MV-4-11 (cell line): ENCODE results near the gene CCKAR.
A peak's percentile ranks its signal among the peaks of the same experiment; 100 is the strongest.

Experiments
- DNase-seq: peaks from one replicate; lab custom pipeline; 2025; lab: John Stamatoyannopoulos, UW

Gene CCKAR

DNA sequence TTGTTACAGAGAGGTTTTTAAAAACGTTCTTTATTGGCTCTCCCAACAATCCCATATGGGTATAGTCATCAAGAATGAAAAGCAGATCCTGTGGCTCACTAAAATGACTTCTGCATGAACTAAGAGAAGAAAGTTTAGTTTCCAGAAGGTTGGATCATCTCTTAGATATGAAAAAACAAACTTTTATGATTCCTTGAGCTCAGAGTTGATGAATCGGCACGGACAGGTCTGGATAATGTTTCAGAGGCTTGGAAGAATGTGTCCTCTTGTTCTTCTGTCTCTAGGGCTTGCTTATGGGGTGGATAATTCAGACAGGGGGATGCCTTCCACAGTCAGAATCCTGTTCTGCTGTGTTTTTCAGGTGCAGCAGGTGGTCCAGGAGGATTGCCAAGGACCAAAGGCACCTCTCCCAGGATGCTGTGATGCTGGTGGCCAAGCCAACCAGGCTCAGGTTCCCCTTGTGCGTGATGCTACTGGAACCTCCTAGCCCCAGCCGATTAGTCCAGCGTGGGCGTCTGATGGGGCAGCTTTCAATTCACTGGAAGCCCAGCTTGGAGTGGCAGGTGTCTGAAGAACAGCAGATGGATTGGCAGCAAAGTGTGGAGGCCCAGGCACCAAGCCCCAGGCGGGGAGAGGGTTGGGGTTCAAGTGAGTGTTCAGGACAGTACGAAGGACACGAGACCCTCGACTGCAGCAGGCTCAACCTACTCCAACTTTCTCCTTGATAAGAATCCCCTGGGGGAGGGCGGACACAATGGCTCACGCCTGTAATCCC lies 30.3 kb downstream of the CCKAR start:
- DNase-seq: no peak

- DNase-seq: peak; percentile 24
Measured at GRCh38 chr4:26459054-26459755, 31.1 kb downstream of the CCKAR start.

GRCh38 chr4:26458157-26458561 lies 32.1 kb downstream of the CCKAR start:
- peak; percentile 51 for DNase-seq

DNA sequence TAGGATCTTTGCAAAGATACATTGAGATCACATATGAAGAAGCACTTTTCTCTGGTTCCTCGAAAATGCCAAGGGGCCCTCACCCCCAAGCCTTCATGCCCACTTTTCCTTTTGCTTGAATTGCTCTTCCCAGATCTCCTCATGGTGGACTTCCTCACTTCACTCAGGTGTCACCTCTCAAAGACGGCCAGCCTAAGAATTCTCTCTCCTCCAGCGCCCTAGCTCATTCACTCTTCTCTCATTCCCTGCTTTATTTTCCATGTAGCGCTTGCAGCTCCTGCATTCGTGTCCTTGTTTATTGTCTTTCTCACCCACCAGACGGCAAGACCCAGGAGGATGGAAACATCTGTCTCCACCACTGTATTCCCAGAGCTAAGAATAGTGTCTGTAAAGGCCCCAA lies 32.9 kb downstream of the CCKAR start:
- DNase-seq: no peak

DNA sequence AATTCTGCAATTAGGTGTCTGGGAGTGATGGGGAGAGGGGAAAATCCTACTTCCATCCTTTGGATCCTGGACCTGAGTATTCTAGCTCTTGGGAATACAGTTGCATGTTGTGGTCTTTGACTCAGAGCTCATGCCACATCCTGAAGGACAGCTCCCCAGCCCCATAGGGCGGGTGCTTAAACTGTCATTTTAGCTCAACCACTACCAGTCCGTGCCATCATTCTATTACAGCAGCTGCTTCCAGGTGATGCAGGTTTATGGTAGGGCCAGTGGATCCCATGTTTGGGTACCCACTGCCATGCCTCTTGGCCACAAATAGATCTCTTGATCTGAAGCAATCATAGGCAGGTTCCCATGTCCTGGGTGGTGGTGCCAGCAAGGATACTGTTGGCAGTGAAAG lies 34.7 kb downstream of the CCKAR start:
- DNase-seq: no peak

DNA sequence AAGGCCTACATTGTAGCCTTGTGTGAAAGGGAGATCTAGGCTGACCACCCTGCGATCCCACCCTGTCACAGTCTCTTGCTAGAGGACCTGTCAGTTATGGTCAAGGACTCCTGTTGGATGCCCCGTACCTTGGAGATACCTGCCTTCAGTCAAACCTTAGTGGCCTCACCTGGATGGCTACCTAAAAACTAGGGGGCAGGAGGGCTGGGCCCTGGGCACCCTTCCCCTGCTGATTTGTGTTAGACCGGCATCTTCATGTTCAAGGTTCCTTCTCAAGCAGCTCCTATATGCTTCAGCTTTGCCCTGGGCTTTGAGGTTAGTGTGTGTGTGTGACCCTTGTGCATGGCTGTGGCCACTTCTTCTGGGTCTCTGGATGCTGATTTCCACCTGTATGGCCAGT lies 35.3 kb downstream of the CCKAR start:
- DNase-seq: no peak

DNA sequence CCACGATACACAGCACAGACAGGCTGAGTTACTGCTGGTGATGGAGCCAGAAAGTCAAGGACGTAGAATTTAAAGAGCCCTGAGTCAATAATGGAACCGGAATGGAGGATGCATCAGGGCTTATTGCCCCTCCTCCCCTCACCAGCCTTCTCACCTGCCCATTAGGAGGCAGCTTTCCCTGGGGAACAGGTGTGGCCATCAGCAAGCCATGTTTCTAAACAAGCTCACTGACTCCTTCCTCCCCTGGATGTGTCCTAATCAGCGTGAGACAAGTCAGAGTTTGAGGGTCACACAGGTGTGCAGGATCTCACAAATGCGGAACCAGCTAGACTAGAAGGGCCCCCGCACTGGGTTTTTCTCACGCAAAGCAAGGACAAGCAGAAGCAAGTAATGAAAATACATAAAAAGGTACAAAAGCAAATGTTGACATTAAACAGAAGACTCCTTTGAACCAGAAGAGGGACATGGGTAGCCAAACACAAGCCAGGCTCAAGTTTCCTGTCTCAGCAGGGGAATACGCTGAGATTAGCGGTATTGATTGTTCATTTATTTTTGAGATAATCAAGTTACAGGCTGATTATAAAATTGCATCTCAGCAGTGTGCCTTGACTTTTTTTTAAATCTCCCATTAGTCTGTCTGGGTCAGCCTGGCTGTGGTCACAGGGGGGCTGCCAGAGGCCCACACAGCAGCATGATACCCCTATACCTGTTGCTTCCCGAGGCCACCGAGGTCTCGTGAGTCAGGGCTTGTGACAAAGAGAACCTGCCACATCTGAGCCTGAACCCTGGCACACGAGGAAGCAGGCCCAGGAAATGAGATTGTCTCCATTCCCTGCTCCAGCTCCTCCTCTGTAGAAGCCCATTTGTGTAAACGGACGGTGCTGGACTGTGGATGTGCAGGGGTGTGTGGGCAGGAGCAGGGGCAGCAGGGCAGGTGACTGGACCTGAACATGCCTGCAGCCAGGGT lies 37.4 kb downstream of the CCKAR start:
- DNase-seq: no peak

GRCh38 chr4:26451597-26451996 lies 38.7 kb downstream of the CCKAR start:
- DNase-seq: no peak

- DNase-seq: no peak
Measured at GRCh38 chr4:26450418-26450817, 39.9 kb downstream of the CCKAR start.

DNA sequence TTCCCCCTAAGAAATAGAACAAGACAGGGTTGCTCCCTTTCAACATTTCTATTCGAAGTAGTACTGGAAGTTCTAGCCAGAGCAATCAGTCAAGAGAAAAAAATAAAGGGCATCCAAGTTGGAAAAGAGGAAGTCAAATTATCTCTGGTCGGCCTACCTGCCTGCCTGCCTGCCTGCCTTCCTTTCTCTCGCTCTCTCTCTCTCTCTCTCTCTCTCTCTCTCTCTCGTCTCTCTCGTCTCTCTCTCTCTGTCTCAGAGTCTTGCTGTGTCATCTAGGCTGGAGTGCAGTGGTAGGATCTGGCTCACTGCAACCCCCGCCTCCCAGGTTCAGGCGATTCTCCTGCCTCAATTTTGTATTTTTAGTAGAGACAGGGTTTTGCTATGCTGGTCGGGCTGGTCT lies 42.9 kb downstream of the CCKAR start:
- no peak for DNase-seq

GRCh38 chr4:26441771-26442170 lies 48.5 kb downstream of the CCKAR start:
- DNase-seq: no peak

- no peak for DNase-seq
Measured at GRCh38 chr4:26441102-26441501, 49.2 kb downstream of the CCKAR start.

- no peak for DNase-seq
Measured at GRCh38 chr4:26434030-26434639, 56.1 kb downstream of the CCKAR start.

- no peak for DNase-seq
Measured at GRCh38 chr4:26433556-26433955, 56.7 kb downstream of the CCKAR start.

DNA sequence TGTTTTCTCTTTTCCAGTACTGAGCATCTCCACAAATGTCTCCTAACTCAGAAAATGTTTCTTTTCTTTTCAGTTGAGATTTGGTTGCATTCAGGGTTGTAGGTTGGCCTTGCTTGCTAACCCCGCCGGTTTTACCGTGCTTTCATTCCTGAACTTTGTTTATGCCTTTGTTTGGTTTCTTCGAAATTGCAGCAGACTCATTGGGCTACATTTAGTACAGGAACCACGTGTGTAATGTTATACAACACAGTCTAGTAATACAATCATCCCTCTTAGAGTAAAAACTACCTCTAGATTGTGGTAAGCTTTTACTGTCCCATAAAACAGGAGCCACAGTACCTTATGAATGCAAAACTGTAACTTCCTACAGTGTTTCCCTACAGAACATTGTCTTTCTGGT lies 57.9 kb downstream of the CCKAR start:
- no peak for DNase-seq

DNA sequence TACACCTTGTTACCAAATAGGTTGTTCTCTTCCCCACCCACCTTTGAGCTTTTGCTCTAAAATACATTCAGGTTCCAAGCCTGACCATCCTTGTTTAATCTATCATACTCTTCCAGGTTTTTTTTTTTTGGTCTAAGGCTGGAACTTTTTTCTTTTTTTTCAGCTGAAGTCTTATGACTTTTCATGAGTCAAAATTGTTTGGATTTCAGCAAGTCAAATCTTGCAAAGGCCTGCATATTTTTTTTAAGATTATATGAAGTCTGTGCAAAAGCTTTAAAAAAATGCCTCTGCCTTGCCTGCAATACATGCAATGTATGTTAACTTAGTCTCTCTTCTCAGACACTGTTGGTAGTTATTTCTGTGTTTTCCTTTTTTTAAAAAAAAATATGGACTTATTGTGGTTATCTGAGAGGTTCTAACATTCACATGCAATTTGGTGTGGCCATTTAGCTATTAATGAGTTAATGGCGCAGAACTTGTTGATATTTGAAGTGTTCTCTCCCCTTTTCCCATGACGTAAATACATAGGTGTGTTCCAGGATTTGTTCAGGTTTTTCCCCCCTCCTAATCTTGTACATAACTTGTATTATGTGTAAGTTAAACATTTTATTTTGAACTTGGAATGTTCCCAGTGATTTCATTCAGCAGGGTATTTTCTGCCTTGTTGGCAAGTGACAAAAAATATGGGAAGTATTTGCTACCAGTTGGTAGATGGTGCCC lies 58.7 kb downstream of the CCKAR start:
- DNase-seq: no peak
